HG02623 (cell line): Measurements from ENCODE around the gene FGB.

Source experiments
- ATAC-seq: cut with Tn5 transposase; IDR thresholded peaks from one replicate; pipeline ENCODE4 v1.9.1; 2021; ENCODE audit warnings: moderate library complexity; ENCODE audit not compliant: unreplicated experiment

The FGB gene

GRCh38 chr4:154617820-154618317 is 55.1 kb downstream of the FGB start:
- no peak for ATAC-seq

- ATAC-seq, result peak; percentile 63
Observed at GRCh38 chr4:154618708-154619315, 56.0 kb downstream of the FGB start.

- ATAC-seq, result no peak
Observed at GRCh38 chr4:154620111-154620510, 57.3 kb downstream of the FGB start.
